H9 (cell line): ENCODE data around the gene CARMIL3. TPM values are rescaled to one million over a fixed set of nuclear protein-coding genes. Genes with fewer than 3 reads are reported as not detected.
"Not testable (repeated sequence)": the region's sequence is repeated elsewhere in the genome, so short reads cannot be mapped to it uniquely, and the experiment has no call there.

Experiments used
- DNase-seq: peaks from one replicate; pipeline ENCODE4 v3.0.0-alpha.2; 2017
- H2AFZ ChIP-seq: one replicate; pipeline ENCODE4 v1.6.1; 2013; ENCODE audit warnings: mild to moderate bottlenecking, low read length, control low read depth, moderate library complexity
- H2AK5ac ChIP-seq: 2 replicates; pipeline ENCODE4 v1.6.1; 2013; ENCODE audit warnings: low read length, control low read depth, mixed read lengths; ENCODE audit not compliant: insufficient read length
- H2BK120ac ChIP-seq: one replicate; pipeline ENCODE4 v1.6.1; 2013; ENCODE audit warnings: low read depth, mild to moderate bottlenecking, low read length, control low read depth, inconsistent platforms; ENCODE audit not compliant: poor library complexity, severe bottlenecking
- H2BK12ac ChIP-seq: 2 replicates; pipeline ENCODE4 v1.6.1; 2013; ENCODE audit warnings: low read length, control low read depth, mixed read lengths, low read depth; ENCODE audit not compliant: insufficient read length
- H2BK15ac ChIP-seq: 2 replicates; pipeline ENCODE4 v1.6.1; 2013; ENCODE audit warnings: low read depth, low read length, control low read depth
- H2BK20ac ChIP-seq: one replicate; pipeline ENCODE4 v1.6.1; 2013; ENCODE audit warnings: low read depth, mild to moderate bottlenecking, low read length, control low read depth, inconsistent platforms; ENCODE audit not compliant: poor library complexity, severe bottlenecking
- H2BK5ac ChIP-seq: 2 replicates; pipeline ENCODE4 v1.6.1; 2013; ENCODE audit warnings: low read length, control low read depth, mixed read lengths; ENCODE audit not compliant: insufficient read length
- H3K14ac ChIP-seq: 2 replicates; pipeline ENCODE4 v1.6.1; 2013; ENCODE audit warnings: low read length, control low read depth; ENCODE audit not compliant: insufficient read depth
- H3K18ac ChIP-seq: 2 replicates; pipeline ENCODE4 v1.6.1; 2013; ENCODE audit warnings: low read depth, mild to moderate bottlenecking, mixed read lengths, low read length, control low read depth; ENCODE audit not compliant: insufficient read length
- H3K23ac ChIP-seq: 2 replicates; pipeline ENCODE4 v1.6.1; 2013; ENCODE audit warnings: low read length, control low read depth, mixed read lengths, low read depth; ENCODE audit not compliant: insufficient read length
- H3K23me2 ChIP-seq: 2 replicates; pipeline ENCODE4 v1.6.1; 2013; ENCODE audit warnings: low read depth, mild to moderate bottlenecking, mixed read lengths, low read length, control low read depth; ENCODE audit not compliant: insufficient read length, poor library complexity, severe bottlenecking
- H3K27ac ChIP-seq: 2 replicates; pipeline ENCODE4 v1.5.1; 2013; ENCODE audit warnings: low read length, control low read depth, mixed read lengths, low read depth; ENCODE audit not compliant: insufficient read length
- H3K27me3 ChIP-seq: 2 replicates; pipeline ENCODE4 v1.6.1; 2013; ENCODE audit warnings: low read length, control low read depth, inconsistent platforms; ENCODE audit not compliant: insufficient read depth
- H3K4ac ChIP-seq: 2 replicates; pipeline ENCODE4 v1.6.1; 2013; ENCODE audit warnings: low read depth, mild to moderate bottlenecking, control low read depth, inconsistent platforms, low read length, moderate library complexity
- H3K4me1 ChIP-seq: 2 replicates; pipeline ENCODE4 v1.6.1; 2013; ENCODE audit warnings: low read length, control low read depth, inconsistent platforms; ENCODE audit not compliant: insufficient read depth
- H3K4me2 ChIP-seq: 2 replicates; pipeline ENCODE4 v1.6.1; 2013; ENCODE audit warnings: low read length, control low read depth, mixed read lengths; ENCODE audit not compliant: insufficient read length, insufficient read depth
- H3K56ac ChIP-seq: 2 replicates; pipeline ENCODE4 v1.6.1; 2013; ENCODE audit warnings: low read depth, mild to moderate bottlenecking, mixed read lengths, low read length, control low read depth; ENCODE audit not compliant: insufficient read length
- H3K79me1 ChIP-seq: 2 replicates; pipeline ENCODE4 v1.6.1; 2013; ENCODE audit warnings: low read depth, mild to moderate bottlenecking, moderate library complexity, low read length, control low read depth, inconsistent platforms; ENCODE audit not compliant: insufficient read depth, poor library complexity, severe bottlenecking
- H3K79me2 ChIP-seq: 2 replicates; pipeline ENCODE4 v1.6.1; 2013; ENCODE audit warnings: low read length, control low read depth, inconsistent platforms; ENCODE audit not compliant: insufficient read depth
- H3K9ac ChIP-seq: 2 replicates; pipeline ENCODE4 v1.6.1; 2013; ENCODE audit warnings: low read length, control low read depth, mixed read lengths; ENCODE audit not compliant: insufficient read length; ENCODE audit errors: extremely low read depth
- H3K9me3 ChIP-seq: one replicate; pipeline ENCODE4 v1.6.1; 2013; ENCODE audit warnings: low read depth, low read length, inconsistent platforms; ENCODE audit not compliant: control insufficient read depth
- H3T11ph ChIP-seq: one replicate; pipeline ENCODE4 v1.6.1; 2013; ENCODE audit warnings: mild to moderate bottlenecking, low read length, control low read depth, inconsistent platforms
- H4K20me1 ChIP-seq: one replicate; pipeline ENCODE4 v1.6.1; 2013; ENCODE audit not compliant: control insufficient read depth, insufficient read length, insufficient read depth
- H4K5ac ChIP-seq: 2 replicates; pipeline ENCODE4 v1.6.1; 2013; ENCODE audit warnings: low read depth, mild to moderate bottlenecking, mixed read lengths, low read length, control low read depth; ENCODE audit not compliant: insufficient read length
- H4K8ac ChIP-seq: replicated peaks from 2 replicates; pipeline ENCODE4 v1.6.1; 2013; ENCODE audit warnings: low read length, control low read depth, mixed read lengths, low read depth; ENCODE audit not compliant: insufficient read length
- H4K91ac ChIP-seq: 2 replicates; pipeline ENCODE4 v1.6.1; 2013; ENCODE audit warnings: low read depth, mild to moderate bottlenecking, moderate library complexity, mixed read lengths, low read length, control low read depth; ENCODE audit not compliant: insufficient read length
- H3K27ac Mint-ChIP-seq, 3 experiments: 2 replicates in 2 of 3; 3 replicates in 1 of 3; pipeline ENCODE4 v1.8.0; 2020 to 2021; ENCODE audit warnings: mixed read lengths in 3 of 3, mild to moderate bottlenecking in 1 of 3, moderate library complexity in 1 of 3
- H3K27me3 Mint-ChIP-seq: 2 replicates; pipeline ENCODE4 v1.8.0; 2021; ENCODE audit warnings: low read depth, mild to moderate bottlenecking, moderate library complexity, mixed read lengths
- H3K36me3 Mint-ChIP-seq, 3 experiments: 2 replicates in 2 of 3; 3 replicates in 1 of 3; pipeline ENCODE4 v1.8.0; 2020 to 2021; ENCODE audit warnings: low read depth in 3 of 3, mixed read lengths in 3 of 3; ENCODE audit not compliant: insufficient read depth in 1 of 3
- H3K4me1 Mint-ChIP-seq, 2 experiments: 2 replicates each; pipeline ENCODE4 v1.8.0; 2020; ENCODE audit warnings: mixed read lengths in 2 of 2
- H3K4me3 Mint-ChIP-seq, 2 experiments: 2 replicates in 1 of 2; 3 replicates in 1 of 2; pipeline ENCODE4 v1.8.0; 2020 to 2021; ENCODE audit warnings: mild to moderate bottlenecking in 2 of 2, mixed read lengths in 2 of 2, moderate library complexity in 1 of 2
- H3K9me3 Mint-ChIP-seq, 2 experiments: 2 replicates in 1 of 2; 3 replicates in 1 of 2; pipeline ENCODE4 v1.8.0; 2020; ENCODE audit warnings: mild to moderate bottlenecking in 2 of 2, mixed read lengths in 2 of 2, moderate library complexity in 1 of 2
- WGBS: extraction: QIAGEN DNeasy Blood & Tissue Kit; methylation state at CpG from one replicate; pipeline ENCODE4 v1.1.7; 2013; ENCODE audit warnings: missing lambda C conversion rate, low lambda C conversion rate, mixed read lengths; ENCODE audit not compliant: insufficient read length; ENCODE audit errors: extremely low coverage; 5-methylcytosine and 5-hydroxymethylcytosine counted together
- total RNA-seq: library from RNA; stranded (reverse); gene quantifications from 2 replicates; pipeline ENCODE4 v1.2.1, GENCODE V29; 2021

CARMIL3 gene
- total RNA-seq, 1 experiment from 2014 or later, result 5.8 TPM

GRCh38 chr14:24018978-24019377, 32.8 kb upstream of the CARMIL3 start:
- not testable (repeated sequence) for H3K79me2 ChIP-seq, H3K56ac ChIP-seq, H2BK5ac ChIP-seq, H2AFZ ChIP-seq, H4K20me1 ChIP-seq, H3K4me2 ChIP-seq, H3K4ac ChIP-seq, H3K27ac Mint-ChIP-seq, H3K9ac ChIP-seq, H3K4me1 ChIP-seq, H3K23ac ChIP-seq, H2BK12ac ChIP-seq, H3K14ac ChIP-seq, H2BK120ac ChIP-seq, H3K79me1 ChIP-seq, H4K8ac ChIP-seq, H3T11ph ChIP-seq, H3K27ac ChIP-seq, H3K9me3 ChIP-seq, H3K18ac ChIP-seq, H2BK20ac ChIP-seq, H4K91ac ChIP-seq, H3K36me3 Mint-ChIP-seq, H3K4me3 Mint-ChIP-seq, H2AK5ac ChIP-seq, H3K4me1 Mint-ChIP-seq, H4K5ac ChIP-seq, H2BK15ac ChIP-seq, DNase-seq, H3K27me3 ChIP-seq, H3K23me2 ChIP-seq
- H3K27me3 Mint-ChIP-seq, result peaks cover 33% of the 10 kb centered on the region
- peaks cover 13 to 25% of the 10 kb centered on the region in 2 experiments; a peak in 4 of 5 replicates for H3K9me3 Mint-ChIP-seq

DNA sequence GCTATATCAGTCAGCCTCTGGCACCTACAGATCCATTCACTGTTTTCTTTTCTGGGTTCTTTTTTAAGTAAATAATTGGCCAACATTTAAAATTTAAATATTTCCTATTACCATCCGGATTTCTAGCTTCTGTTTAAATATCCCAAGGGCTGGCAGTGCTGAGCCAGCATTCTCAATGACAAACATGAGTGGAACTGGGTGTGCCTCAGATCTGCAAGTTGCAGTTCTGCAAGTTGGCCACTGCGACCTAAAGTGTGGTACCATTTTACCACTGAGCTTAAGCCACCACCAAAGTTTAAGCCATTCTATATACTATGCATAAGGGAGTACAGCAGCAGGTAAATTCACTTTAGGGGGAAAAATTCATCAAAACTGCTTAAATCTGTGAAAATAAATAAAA, 31.9 kb upstream of the CARMIL3 start:
- H3K4ac ChIP-seq, H4K8ac ChIP-seq, H2AK5ac ChIP-seq, H3K56ac ChIP-seq, H3K23ac ChIP-seq, H2BK120ac ChIP-seq, H2BK20ac ChIP-seq, H3K9ac ChIP-seq, H3K18ac ChIP-seq, H3K23me2 ChIP-seq, H4K91ac ChIP-seq, H3K27me3 ChIP-seq, H3K9me3 ChIP-seq, H3K4me1 ChIP-seq, H3K27ac Mint-ChIP-seq, H3K27ac ChIP-seq, H4K5ac ChIP-seq, H3K4me2 ChIP-seq, DNase-seq, H3K79me2 ChIP-seq, H3T11ph ChIP-seq, H2BK12ac ChIP-seq, H3K4me3 Mint-ChIP-seq, H2BK15ac ChIP-seq, H3K14ac ChIP-seq, H3K79me1 ChIP-seq, H4K20me1 ChIP-seq, H3K4me1 Mint-ChIP-seq, H3K36me3 Mint-ChIP-seq, H2AFZ ChIP-seq, H2BK5ac ChIP-seq: not testable (repeated sequence)
- Mint-ChIP-seq H3K9me3 (peaks cover 13 to 22% of the 10 kb centered on the region in 2 experiments; a peak in 4 of 5 replicates), H3K27me3 (peaks cover 41% of the 10 kb centered on the region)
- WGBS, result no CpG with 5 or more reads among the region's 2 CpGs
